GM21360 (cell line): Measurements from ENCODE around the gene RMRP.
"Not testable (repeated sequence)": the region's sequence is repeated elsewhere in the genome, so short reads cannot be mapped to it uniquely, and the experiment has no call there.

Source experiments
- ATAC-seq: cut with Tn5 transposase; IDR thresholded peaks from one replicate; pipeline ENCODE4 v1.9.1; 2021; ENCODE audit warnings: mild to moderate bottlenecking, moderate library complexity; ENCODE audit not compliant: unreplicated experiment

Gene RMRP

GRCh38 chr9:35646533-35647265 is 11.1 kb downstream of the RMRP start:
- peak; percentile 80 for ATAC-seq

DNA sequence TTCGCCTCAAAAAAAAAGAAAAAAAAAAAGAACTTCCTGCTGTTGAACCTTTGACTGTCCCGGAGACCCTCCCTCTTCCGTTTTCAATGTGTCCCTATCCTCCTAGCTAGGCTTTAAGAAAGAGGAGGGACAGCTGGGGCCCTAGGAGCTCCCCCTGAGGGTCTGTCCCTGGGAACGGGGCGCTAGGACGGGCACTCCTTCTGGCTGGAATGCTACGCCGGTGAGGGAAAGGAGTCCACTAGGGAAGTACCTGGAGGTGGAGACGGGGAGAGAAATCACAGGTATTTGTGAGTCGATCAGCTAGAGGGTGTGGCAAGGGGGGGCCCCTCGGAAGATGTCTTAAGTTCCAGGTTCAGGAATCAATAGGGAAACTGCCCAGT is 11.7 kb downstream of the RMRP start:
- peak; percentile 9 for ATAC-seq

GRCh38 chr9:35645736-35646135 is 12.1 kb downstream of the RMRP start:
- not testable (repeated sequence) for ATAC-seq

DNA sequence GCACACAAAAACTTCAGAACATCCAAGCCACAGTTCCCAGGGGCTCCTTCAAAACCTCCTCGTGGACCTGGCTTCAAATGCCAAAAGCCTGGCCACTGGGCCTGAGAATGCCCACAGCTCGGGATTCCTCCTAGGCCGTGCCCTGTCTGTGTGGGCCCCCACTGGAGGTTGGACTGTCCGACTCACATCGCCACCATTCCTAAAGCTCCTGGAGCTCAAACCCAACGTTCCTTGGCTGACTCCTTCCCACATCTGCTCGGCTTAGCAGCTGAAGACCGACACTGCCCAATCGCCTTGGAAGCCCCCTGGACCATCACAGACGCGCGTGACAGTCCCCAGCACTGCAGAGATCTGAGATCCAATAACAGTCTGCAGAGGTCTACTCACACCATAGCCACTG is 14.8 kb downstream of the RMRP start:
- ATAC-seq: no peak

DNA sequence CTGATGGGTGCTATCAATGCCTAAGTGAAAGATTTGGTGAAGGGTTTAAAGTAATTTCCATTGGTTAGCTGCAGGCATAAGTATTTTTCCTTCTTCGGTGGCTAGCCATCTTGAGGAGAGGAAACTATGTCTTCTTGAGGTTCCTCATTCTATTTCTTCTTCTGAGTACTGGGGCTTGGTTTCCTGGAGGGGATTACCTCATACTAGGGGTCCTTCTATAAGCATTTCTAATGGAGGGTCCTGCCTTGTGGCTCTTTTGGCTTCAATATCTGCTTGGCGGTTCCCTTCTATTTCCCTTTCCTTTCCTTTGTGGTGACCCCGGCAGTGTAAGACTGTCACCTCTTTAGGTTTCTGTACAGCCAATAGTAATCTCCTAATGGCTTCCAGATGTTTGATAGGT is 16.3 kb downstream of the RMRP start:
- ATAC-seq: not testable (repeated sequence)

DNA sequence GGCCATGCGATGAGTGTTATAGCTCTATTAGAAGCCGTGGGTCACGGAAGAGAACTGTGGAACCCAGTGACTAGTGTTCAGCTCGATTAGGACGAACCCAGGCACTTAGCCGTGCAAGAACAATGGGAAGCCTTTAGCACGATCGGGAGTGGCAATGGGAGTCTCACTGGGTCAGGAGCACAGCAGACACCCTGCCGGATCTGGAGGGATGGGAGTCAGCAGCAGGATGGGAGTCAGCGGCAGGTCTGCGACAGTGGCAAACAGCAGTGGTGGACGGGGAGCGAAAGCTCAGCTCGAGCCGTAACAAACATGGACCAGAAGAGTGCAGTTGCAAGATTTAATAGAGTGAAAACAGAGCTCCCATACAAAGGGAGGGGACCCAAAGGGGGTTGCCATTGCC is 17.4 kb downstream of the RMRP start:
- ATAC-seq: not testable (repeated sequence)

GRCh38 chr9:35639631-35640030 is 18.2 kb downstream of the RMRP start:
- ATAC-seq: no peak

GRCh38 chr9:35639225-35639624 is 18.6 kb downstream of the RMRP start:
- ATAC-seq: not testable (repeated sequence)

DNA sequence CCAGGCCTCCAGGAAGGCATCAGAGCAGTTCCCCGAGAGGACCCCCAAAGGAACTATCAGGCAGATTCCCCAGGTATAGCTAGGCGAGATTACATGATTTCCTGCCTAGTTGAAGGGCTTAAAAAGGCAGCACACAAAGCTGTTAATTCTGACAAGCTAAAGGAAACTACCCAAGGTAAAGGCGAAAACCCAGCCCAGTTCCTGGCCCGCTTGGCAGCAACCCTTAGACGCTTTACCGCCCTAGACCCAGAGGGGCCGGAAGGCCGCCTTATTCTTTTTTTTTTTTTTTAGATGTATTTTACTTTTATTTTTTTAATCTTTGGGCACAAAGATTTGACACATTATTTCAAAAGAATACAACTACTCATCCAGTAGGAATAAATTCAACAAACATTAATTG is 19.1 kb downstream of the RMRP start:
- not testable (repeated sequence) for ATAC-seq

- not testable (repeated sequence) for ATAC-seq
Measured at GRCh38 chr9:35637427-35637955, 20.3 kb downstream of the RMRP start.

DNA sequence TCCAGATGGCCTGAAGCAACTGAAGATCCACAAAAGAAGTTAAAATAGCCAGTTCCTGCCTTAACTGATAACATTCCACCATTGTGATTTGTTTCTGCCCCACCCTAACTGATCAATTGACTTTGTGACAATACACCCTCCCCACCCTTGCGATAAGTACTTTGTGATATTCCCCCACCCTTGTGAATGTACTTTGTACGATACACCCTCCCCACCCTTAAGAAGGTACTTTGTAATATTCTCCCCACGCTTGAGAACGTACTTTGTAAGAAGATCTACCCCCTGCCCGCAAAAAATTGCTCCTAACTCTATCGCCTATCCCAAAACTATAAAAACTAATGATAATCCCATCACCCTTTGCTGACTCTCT is 21.0 kb downstream of the RMRP start:
- ATAC-seq: not testable (repeated sequence)

DNA sequence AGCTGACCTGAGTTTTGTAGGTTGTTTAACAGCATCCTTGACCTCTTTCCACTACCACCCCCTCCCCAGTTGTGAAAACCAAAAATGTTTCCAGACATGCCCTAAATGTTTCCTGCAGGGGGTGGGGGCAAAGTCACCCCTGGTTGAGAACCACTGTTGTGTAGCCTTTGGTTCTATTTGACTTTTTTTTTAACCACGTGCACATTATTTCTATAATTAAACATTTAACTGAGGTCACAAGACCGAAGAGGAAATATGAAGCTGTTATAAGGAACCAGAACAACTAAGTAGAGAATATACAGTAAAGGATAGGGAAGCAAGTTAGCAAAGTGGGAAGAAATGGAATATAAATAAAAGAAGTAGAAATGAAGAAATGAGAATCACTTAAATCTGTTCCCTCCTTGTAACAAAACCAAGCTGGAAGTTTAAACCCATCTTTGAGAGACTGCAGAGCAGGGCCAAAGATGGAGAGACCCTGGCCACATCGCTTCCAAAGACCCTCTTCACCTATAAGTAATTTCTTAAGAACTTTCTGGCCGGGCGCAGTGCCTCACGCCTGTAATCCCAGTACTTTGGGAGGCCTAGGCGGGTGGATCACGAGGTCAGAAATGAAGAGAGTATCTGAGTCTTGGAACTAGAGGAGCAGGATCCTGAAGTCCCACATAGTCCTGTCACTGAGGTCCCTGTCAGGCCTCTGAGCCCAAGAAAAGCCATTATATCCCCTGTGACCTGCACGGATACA is 21.5 kb downstream of the RMRP start:
- ATAC-seq: no peak

DNA sequence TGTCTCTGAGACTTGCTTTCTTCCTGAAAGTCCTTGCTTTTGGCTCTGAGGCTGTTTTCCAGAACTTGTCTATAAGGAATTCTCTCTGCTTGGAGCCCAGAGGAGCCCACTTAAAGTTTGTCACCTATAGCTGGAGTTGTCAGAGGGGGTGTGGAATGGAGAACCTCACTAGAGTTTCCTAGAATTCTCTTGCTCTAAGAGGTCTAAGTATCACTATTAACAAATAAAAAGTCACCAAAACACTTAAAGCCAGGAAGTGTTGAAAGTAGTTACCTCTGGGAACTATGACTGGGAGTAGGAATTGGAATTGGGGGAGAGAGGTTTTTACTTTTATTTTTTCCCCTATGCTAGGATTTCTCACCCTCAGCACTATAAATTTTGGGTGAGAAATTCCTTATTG is 22.1 kb downstream of the RMRP start:
- no peak for ATAC-seq

DNA sequence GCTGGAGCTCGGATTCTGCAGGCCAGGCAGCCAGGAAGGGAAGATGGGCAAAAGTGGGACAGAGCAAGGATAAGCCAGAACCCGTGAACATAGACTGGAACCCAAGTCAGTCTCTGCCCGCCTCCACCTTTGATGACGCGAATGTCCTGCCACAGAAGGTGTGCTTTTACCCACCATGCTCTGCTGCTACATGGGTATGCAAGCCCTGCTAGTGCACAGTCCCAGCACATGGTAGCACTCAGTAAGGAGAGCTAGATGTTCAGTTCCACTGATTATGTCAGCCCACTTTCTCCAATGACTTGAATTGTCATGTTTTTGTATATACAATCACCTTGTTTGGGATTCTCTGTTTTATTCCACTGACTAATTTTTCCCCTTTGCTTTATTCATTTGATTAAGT is 28.2 kb downstream of the RMRP start:
- ATAC-seq: no peak

- no peak for ATAC-seq
Measured at GRCh38 chr9:35628389-35628991, 29.3 kb downstream of the RMRP start.

DNA sequence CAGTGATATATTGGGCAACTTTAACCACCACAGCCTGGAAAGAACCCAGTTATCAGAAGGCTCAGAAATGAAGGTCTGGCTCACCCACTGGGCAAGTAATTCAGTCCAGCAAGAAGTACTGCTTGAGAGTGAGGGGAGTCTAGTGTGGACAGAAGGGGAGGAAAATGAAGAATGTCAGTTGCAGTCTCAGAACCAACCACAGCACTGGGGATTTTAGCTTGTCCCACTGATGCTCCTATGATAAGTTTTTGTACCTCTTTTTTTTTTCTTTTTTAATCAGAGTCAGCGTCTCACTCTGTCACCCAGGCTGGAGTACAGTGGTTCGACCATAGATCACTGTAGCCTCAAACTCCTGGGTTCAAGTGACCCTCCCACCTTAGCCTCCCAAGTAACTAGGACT is 30.2 kb downstream of the RMRP start:
- ATAC-seq: no peak

DNA sequence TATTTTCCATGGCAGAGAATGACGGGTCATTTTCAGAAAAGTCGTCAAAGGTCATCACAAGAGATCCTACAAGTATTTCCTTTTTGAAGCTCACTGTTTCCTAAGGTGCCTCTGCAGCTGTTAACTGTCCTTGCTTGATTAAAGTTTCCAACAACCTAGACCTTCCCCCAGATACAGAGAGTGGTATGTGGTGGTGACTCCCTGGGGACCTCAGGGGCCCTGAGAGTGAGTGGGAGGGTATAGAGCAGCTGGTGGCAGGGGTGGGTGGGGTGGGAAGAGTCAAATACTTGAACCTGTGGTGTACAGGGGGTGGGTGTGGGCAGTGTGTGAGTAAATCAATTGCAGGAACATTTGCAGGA is 38.0 kb downstream of the RMRP start:
- ATAC-seq: peak; percentile 55

GRCh38 chr9:35618854-35619799 is 38.7 kb downstream of the RMRP start:
- peak; percentile 38 for ATAC-seq

GRCh38 chr9:35618325-35618727 is 39.5 kb downstream of the RMRP start, which contains the start of gene CD72:
Gene CD72, minus strand, starts transcription at chr9:35618413. Its CDS starts 110 bp downstream, at chr9:35618303.
- no peak for ATAC-seq

- ATAC-seq: no peak
Measured at GRCh38 chr9:35617548-35617947, 40.3 kb downstream of the RMRP start.
